ENCODE data around the gene CEP128. TPM values are rescaled to one million over a fixed set of nuclear protein-coding genes. Genes with fewer than 3 reads are reported as not detected.

The CEP128 gene
- total RNA-seq, 6 experiments from 2014 or later: 4.8 to 10.3 (median 8.8) TPM

- no peak overlapping the region for H3K4me3 Mint-ChIP-seq
- no peaks in the 10 kb centered on the region for H3K4me1 Mint-ChIP-seq (ENCODE audit: low read depth)
- H3K27me3 Mint-ChIP-seq (ENCODE audit: insufficient read depth): peaks cover 7% of the 10 kb centered on the region
- H3K36me3 Mint-ChIP-seq (ENCODE audit: low read depth): no peaks in the 10 kb centered on the region
- TF ChIP-seq, protein P1, sequence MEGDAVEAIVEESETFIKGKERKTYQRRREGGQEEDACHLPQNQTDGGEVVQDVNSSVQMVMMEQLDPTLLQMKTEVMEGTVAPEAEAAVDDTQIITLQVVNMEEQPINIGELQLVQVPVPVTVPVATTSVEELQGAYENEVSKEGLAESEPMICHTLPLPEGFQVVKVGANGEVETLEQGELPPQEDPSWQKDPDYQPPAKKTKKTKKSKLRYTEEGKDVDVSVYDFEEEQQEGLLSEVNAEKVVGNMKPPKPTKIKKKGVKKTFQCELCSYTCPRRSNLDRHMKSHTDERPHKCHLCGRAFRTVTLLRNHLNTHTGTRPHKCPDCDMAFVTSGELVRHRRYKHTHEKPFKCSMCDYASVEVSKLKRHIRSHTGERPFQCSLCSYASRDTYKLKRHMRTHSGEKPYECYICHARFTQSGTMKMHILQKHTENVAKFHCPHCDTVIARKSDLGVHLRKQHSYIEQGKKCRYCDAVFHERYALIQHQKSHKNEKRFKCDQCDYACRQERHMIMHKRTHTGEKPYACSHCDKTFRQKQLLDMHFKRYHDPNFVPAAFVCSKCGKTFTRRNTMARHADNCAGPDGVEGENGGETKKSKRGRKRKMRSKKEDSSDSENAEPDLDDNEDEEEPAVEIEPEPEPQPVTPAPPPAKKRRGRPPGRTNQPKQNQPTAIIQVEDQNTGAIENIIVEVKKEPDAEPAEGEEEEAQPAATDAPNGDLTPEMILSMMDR (IDR thresholded peaks at IDR 0.05): no peak
- no peaks in the 10 kb centered on the region for H3K9me3 Mint-ChIP-seq
- no peak overlapping the region for H3K27ac Mint-ChIP-seq
- no peak for DNase-seq
Measured at GRCh38 chr14:80981673-80982072, 40.1 kb upstream of the CEP128 start.

DNA sequence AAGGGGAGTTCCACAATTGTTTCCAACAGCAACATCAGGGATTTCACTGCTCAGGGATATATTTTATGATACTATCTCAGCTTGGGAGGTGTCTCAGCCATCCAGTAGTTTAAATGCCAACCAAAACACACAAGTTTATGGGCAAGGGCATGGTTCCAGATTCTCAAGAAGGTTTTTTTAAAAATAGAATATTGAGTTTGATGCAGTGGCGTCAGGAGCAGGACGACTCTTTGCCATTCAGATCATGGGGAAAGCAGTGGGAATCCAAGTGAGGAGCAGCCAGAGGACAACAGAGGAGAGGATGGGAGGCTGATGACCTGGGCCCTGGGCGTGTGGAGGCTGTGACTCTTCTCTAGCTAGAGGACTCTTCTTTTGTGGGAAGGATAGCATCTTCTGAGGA lies 39.6 kb upstream of the CEP128 start:
- Mint-ChIP-seq H3K27me3 (ENCODE audit: insufficient read depth) (peaks cover 7% of the 10 kb centered on the region), H3K9me3 (no peaks in the 10 kb centered on the region), H3K4me1 (ENCODE audit: low read depth) (no peaks in the 10 kb centered on the region), H3K4me3 (no peak overlapping the region), H3K36me3 (ENCODE audit: low read depth) (no peaks in the 10 kb centered on the region), H3K27ac (no peak overlapping the region)
- TF ChIP-seq, protein P1 (IDR thresholded peaks at IDR 0.05): no peak
- no peak for DNase-seq

- peaks cover 7% of the 10 kb centered on the region for H3K27me3 Mint-ChIP-seq (ENCODE audit: insufficient read depth)
- DNase-seq: no peak
- H3K27ac Mint-ChIP-seq: no peak overlapping the region
- no peaks in the 10 kb centered on the region for H3K36me3 Mint-ChIP-seq (ENCODE audit: low read depth)
- H3K4me3 Mint-ChIP-seq: no peak overlapping the region
- H3K4me1 Mint-ChIP-seq (ENCODE audit: low read depth): no peaks in the 10 kb centered on the region
- no peaks in the 10 kb centered on the region for H3K9me3 Mint-ChIP-seq
- TF ChIP-seq, protein P1 (IDR thresholded peaks at IDR 0.05): no peak
Measured at GRCh38 chr14:80979951-80980350, 38.4 kb upstream of the CEP128 start.

DNA sequence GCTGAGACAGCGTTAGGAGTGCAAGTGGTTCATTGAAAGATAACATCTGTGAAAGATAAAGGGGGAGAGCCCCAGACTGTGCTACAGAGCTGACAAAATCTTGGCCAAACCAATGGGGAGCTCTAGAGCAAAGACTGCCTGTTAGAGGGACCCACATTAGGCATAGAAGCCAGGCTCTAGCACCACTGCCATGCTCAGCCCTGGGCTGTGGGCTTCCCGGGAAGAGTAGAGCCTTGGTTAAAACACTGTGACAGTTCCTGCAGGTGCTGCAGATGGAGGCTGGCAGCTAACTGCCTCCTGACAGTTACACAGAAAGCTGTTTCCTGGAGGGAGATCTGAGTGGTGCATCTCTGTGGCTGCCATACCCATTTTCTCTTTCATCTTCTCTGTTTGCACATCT lies 36.9 kb upstream of the CEP128 start:
- no peaks in the 10 kb centered on the region for H3K4me1 Mint-ChIP-seq (ENCODE audit: low read depth)

GRCh38 chr14:80977221-80977620 lies 35.7 kb upstream of the CEP128 start:
- H3K27me3 Mint-ChIP-seq (ENCODE audit: insufficient read depth): peaks cover 7% of the 10 kb centered on the region
- H3K9me3 Mint-ChIP-seq: no peaks in the 10 kb centered on the region
- TF ChIP-seq, protein P1 (IDR thresholded peaks at IDR 0.05): peak; percentile 24; the same call in 1 of the 2 replicates
- DNase-seq: no peak
- no peaks in the 10 kb centered on the region for H3K4me1 Mint-ChIP-seq (ENCODE audit: low read depth)
- H3K36me3 Mint-ChIP-seq (ENCODE audit: low read depth): no peaks in the 10 kb centered on the region
- H3K27ac Mint-ChIP-seq: no peak overlapping the region
- H3K4me3 Mint-ChIP-seq: no peak overlapping the region

More for the DNA sequence above, 36.9 kb upstream of the CEP128 start:
- H3K27ac Mint-ChIP-seq: no peak overlapping the region
- no peak for DNase-seq
- no peaks in the 10 kb centered on the region for H3K36me3 Mint-ChIP-seq (ENCODE audit: low read depth)
- H3K27me3 Mint-ChIP-seq (ENCODE audit: insufficient read depth): peaks cover 7% of the 10 kb centered on the region
- no peak overlapping the region for H3K4me3 Mint-ChIP-seq
- TF ChIP-seq, protein P1 (IDR thresholded peaks at IDR 0.05): no peak
- no peaks in the 10 kb centered on the region for H3K9me3 Mint-ChIP-seq

DNA sequence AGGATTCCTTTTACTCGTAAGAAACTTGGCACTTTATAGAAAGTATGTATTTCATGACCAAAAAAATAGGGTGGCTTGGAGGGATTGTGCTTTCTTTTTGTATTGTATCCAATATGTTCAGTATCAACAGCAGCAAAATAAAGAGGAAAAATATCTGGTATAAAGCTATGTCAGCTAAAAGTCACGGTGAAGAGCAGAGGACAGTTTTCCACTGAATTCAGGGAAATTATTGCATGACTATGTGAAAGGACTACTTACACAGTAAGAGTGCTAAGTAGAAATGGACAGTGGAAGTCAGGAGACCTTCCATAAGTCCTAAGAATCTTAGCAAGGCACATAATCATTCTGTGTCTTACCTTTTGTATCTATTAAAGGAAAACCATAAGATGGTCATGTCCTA lies 33.1 kb upstream of the CEP128 start:
- Mint-ChIP-seq H3K27me3 (ENCODE audit: insufficient read depth) (peaks cover 1% of the 10 kb centered on the region), H3K4me1 (ENCODE audit: low read depth) (no peaks in the 10 kb centered on the region), H3K36me3 (ENCODE audit: low read depth) (no peaks in the 10 kb centered on the region), H3K27ac (no peak overlapping the region), H3K9me3 (no peaks in the 10 kb centered on the region), H3K4me3 (no peak overlapping the region)
- no peak for DNase-seq
- TF ChIP-seq, protein P1 (IDR thresholded peaks at IDR 0.05): no peak

All from HFFc6 (cell line).